Fibroblast of mammary gland (primary cell): ENCODE data around the gene NSMF.

ENCODE experiments used
- DNase-seq: peaks from one replicate; pipeline ENCODE4 v3.0.0-alpha.2; 2010; ENCODE audit warnings: low read depth
- H3K4me3 ChIP-seq: 2 replicates; pipeline ENCODE4 v1.5.1; 2011; ENCODE audit warnings: low read depth, mild to moderate bottlenecking, low read length, moderate library complexity; ENCODE audit not compliant: control insufficient read depth
- TF ChIP-seq, protein P1 (sequence below): conservative IDR thresholded peaks from 2 replicates; pipeline ENCODE4 v1.5.1; 2011; ENCODE audit warnings: low read depth, low read length, inconsistent platforms; ENCODE audit not compliant: control insufficient read depth, insufficient read depth

NSMF gene

GRCh38 chr9:137441289-137441934, 17.7 kb downstream of the NSMF start, which contains the start of gene ENTPD8:
Gene ENTPD8 (minus strand): TSS chr9:137441357. CDS start chr9:137438285, 3,072 bp downstream.
- no peak within 1 kb of the TSS for H3K4me3 ChIP-seq
- TF ChIP-seq, protein P1, sequence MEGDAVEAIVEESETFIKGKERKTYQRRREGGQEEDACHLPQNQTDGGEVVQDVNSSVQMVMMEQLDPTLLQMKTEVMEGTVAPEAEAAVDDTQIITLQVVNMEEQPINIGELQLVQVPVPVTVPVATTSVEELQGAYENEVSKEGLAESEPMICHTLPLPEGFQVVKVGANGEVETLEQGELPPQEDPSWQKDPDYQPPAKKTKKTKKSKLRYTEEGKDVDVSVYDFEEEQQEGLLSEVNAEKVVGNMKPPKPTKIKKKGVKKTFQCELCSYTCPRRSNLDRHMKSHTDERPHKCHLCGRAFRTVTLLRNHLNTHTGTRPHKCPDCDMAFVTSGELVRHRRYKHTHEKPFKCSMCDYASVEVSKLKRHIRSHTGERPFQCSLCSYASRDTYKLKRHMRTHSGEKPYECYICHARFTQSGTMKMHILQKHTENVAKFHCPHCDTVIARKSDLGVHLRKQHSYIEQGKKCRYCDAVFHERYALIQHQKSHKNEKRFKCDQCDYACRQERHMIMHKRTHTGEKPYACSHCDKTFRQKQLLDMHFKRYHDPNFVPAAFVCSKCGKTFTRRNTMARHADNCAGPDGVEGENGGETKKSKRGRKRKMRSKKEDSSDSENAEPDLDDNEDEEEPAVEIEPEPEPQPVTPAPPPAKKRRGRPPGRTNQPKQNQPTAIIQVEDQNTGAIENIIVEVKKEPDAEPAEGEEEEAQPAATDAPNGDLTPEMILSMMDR: no peak
- no peak for DNase-seq

GRCh38 chr9:137439158-137439714, 19.9 kb downstream of the NSMF start:
- H3K4me3 ChIP-seq: no peak overlapping the region
- TF ChIP-seq, protein P1: no peak
- no peak for DNase-seq

DNA sequence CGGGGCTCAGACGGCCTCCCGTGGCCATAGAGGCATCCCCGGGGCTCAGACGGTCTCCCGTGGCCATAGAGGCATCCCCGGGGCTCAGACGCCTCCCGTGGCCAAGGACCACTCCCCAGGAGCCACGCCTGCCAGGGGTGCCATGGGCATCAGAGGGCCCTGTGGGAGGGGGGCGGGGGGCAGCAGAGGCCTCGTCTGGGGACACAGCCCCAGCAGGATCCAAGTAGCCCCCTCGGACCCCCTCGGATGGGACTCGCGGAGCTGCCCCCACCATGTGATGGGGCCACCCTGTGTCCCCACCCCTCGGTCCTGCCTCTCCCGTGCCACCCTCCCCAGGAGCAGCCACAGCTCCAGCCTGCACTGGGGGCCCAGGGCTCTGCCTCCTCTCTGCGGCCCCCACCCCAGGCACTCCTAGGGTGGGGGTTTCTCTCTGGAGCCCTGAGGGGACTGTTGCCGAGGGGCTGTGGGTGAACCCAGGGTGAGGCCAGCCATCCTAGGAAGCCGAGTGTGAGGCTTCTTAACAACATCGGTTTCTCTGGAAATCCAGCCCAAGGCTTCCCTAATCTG, 20.5 kb downstream of the NSMF start:
- no peak overlapping the region for H3K4me3 ChIP-seq
- no peak for DNase-seq
- TF ChIP-seq, protein P1: no peak

DNA sequence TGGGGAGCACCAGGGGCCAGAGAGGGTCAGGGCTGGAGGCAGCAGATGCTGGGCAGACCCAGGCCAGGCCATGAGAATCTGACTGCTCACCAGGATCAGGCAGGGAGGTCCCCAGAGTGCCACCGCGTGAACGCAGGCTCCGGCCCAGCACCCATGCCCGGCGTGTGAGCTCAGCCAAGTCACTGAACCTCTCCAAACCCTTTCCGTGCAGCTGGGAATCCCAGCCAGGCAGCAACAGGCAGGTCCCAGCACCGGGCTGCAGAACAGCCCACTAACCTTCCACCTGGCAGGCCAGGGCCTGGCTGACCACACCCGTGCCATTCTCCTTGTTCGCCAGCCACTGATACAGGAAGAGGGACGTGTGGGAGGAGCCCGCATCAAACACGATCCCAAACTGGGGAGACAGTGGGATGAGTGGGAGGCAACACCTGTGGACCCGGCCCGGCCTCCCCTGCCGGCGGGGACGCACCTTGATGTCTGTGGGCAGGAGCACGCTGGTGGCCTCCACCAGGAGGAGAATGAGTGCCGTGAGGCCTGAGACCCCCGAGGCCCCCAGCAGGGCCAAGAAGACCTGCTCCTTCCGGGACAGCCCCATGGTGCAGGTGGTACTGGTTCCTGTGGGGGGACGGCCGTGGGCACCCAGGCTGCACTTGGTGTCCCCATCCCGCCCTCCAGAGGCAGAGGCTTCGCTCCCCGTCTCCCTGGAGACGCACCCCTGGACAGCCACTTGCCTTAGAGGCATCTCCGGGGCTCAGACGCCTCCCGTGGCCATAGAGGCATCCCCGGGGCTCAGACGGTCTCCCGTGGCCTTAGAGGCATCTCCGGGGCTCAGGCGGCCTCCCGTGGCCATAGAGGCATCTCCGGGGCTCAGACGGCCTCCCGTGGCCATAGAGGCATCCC, 21.2 kb downstream of the NSMF start:
- no peak for DNase-seq
- TF ChIP-seq, protein P1: no peak
- H3K4me3 ChIP-seq: no peak overlapping the region

DNA sequence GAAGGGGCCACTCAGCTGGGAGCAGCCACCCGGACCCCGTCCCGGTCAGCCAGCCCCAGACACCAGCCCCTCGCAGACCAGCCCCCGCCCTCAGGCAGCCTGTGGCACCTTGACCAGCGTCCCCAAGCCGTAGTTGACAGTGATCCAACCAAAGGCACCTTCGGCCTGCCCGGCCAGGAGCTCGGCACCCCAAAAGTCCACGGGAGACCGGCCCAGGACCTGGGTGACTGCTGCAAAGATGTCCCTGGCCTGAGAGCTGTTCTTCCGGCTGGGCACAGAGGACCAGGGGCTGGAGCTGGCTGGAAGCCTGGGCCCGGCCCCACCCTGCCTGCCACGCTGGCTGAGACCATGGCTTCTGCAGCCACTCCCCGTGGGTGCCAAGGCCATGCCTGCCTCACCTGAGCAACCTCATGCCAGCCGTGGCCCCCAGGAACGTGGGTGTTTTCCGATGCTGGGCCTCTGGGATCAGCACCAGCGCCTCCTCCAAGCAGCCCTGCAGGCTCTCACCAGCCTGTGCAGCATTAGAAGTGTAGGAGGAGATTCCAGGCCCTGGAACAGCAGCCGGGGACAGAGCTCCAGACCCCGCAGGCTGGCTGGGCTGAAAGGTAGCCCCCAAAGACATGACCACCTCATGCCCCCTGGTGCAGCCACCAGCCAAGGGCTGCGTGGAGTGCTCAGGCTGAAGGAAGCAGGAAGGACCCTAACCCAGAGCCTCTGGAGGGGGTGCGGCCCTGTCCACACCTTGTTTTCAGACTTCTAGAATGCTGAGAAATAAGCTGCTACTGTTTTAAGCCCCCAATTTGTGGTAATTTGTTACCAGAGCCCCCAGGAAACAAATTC, 22.2 kb downstream of the NSMF start:
- TF ChIP-seq, protein P1: no peak
- no peak for DNase-seq
- H3K4me3 ChIP-seq: no peak overlapping the region
